ENCODE measurements around the gene LDB2.

Gene LDB2

DNA sequence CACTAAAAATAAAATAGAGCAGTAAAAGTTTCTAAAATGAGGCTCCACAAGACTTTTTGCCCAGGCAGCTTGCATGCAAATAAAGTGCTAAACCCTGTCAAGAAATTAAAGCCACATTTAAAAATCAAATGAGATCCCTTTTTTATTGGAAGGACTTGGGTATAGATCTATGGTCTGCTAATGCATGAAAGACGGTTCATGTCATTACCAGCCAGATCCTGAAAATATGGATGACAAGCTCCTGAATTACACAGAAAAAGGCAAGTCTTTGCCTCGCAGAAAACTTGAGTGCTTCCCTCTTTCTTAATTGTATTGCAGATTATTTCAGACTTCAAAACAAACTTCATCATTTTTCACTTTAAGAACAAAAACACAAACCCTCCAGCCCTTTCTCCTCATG is 169.6 kb downstream of the LDB2 start:
- Histone ChIP-seq H3K36me3 (ENCODE audit: control insufficient read depth in 2 of 2, insufficient read depth in 2 of 2, low read length in 2 of 2) (no peaks in the 10 kb centered on the region), H3K9ac (ENCODE audit: low read depth in 1 of 2, low read length in 2 of 2) (no peak overlapping the region), H3K27ac (ENCODE audit: low read depth in 2 of 2, low read length in 2 of 2) (no peak overlapping the region), H3K4me3 (ENCODE audit: low read length in 2 of 2) (no peak overlapping the region), H3K9me3 (ENCODE audit: control insufficient read depth in 2 of 2, low read length in 2 of 2) (no peaks in the 10 kb centered on the region), H3K4me1 (ENCODE audit: control insufficient read depth in 2 of 2, insufficient read depth in 2 of 2, low read length in 2 of 2) (no peaks in the 10 kb centered on the region), H3K27me3 (ENCODE audit: control insufficient read depth in 2 of 2, insufficient read depth in 2 of 2, low read length in 2 of 2) (no peaks in the 10 kb centered on the region)

DNA sequence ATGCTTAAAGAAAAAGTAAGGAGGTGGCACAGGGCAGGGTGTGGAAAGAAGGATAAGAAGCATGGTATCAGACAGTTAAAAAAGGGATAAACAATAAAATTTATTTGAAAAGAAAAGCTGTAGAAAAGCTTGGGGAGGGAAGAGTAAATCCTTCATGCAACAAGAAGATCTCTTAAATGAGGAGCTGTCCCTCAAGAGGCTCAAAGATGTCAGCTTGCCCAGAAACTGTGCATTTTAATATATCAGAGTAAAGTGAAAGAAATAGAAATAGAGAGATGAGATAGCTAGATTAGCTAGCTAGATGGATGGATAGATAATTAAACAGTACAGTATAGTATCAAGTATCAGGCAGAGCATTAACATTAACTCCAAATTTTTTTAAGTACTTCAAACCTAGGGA is 170.3 kb downstream of the LDB2 start:
- Histone ChIP-seq H3K4me1 (ENCODE audit: control insufficient read depth in 2 of 2, insufficient read depth in 2 of 2, low read length in 2 of 2) (no peaks in the 10 kb centered on the region), H3K27ac (ENCODE audit: low read depth in 2 of 2, low read length in 2 of 2) (no peak overlapping the region), H3K4me3 (ENCODE audit: low read length in 2 of 2) (no peak overlapping the region), H3K9me3 (ENCODE audit: control insufficient read depth in 2 of 2, low read length in 2 of 2) (no peaks in the 10 kb centered on the region), H3K9ac (ENCODE audit: low read depth in 1 of 2, low read length in 2 of 2) (no peak overlapping the region), H3K27me3 (ENCODE audit: control insufficient read depth in 2 of 2, insufficient read depth in 2 of 2, low read length in 2 of 2) (no peaks in the 10 kb centered on the region), H3K36me3 (ENCODE audit: control insufficient read depth in 2 of 2, insufficient read depth in 2 of 2, low read length in 2 of 2) (no peaks in the 10 kb centered on the region)

DNA sequence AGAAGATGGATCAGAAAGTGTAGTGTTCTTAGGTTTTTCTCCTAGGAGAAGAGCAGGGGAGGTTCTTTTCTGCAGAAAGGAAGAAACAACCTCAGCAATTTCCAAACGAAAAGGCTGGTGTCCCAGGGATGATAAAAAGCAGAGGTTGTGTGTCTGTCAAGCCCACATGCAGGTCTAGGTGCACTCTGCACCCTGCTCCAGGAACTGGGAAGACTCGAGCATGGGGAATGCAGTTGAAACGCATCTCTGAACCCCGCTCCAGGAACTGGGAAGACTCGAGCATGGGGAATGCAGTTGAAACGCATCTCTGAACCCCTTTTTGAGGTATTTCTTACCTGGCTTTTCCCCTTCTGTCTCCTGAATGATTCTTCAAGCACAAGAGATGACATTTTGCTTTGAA is 171.2 kb downstream of the LDB2 start:
- no peaks in the 10 kb centered on the region for H3K27me3 ChIP-seq (ENCODE audit: control insufficient read depth in 2 of 2, insufficient read depth in 2 of 2, low read length in 2 of 2)
- H3K27ac ChIP-seq (ENCODE audit: low read depth in 2 of 2, low read length in 2 of 2): no peak overlapping the region
- no peaks in the 10 kb centered on the region for H3K36me3 ChIP-seq (ENCODE audit: control insufficient read depth in 2 of 2, insufficient read depth in 2 of 2, low read length in 2 of 2)
- H3K9me3 ChIP-seq (ENCODE audit: control insufficient read depth in 2 of 2, low read length in 2 of 2): no peaks in the 10 kb centered on the region
- no peaks in the 10 kb centered on the region for H3K4me1 ChIP-seq (ENCODE audit: control insufficient read depth in 2 of 2, insufficient read depth in 2 of 2, low read length in 2 of 2)
- no peak overlapping the region for H3K9ac ChIP-seq (ENCODE audit: low read depth in 1 of 2, low read length in 2 of 2)
- no peak overlapping the region for H3K4me3 ChIP-seq (ENCODE audit: low read length in 2 of 2)

DNA sequence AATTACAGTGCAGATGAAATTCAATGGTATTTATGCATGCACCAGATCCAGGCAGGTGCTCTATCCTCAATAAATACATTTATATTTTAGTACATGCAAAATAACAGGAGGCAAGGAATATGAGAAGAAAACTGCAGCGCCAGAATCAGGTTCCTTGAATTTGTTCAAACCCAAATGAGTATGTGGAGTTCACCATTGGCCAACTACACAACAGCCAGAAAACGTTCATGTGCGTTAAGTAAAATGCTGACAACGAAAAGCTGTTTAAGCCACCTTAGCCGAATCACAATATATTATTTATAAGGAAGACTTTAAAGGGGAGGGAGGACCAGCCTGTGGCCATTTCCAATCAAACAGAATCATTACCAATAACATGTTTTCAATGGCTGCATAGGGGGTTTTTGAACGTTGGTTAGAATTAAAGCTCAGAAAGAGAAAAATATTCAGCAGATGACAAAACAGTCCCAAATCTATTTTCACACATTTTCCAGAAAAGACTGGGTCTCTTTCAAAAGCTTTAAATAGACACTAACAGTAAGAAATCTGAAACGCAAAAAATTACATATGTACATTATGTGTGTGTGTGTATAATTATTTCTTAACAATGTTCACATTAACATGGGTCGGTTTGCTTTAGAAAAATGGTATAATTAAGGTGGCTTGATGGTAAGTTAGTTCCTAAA is 171.9 kb downstream of the LDB2 start:
- Histone ChIP-seq H3K36me3 (ENCODE audit: control insufficient read depth in 2 of 2, insufficient read depth in 2 of 2, low read length in 2 of 2) (no peaks in the 10 kb centered on the region), H3K4me1 (ENCODE audit: control insufficient read depth in 2 of 2, insufficient read depth in 2 of 2, low read length in 2 of 2) (no peaks in the 10 kb centered on the region), H3K27me3 (ENCODE audit: control insufficient read depth in 2 of 2, insufficient read depth in 2 of 2, low read length in 2 of 2) (no peaks in the 10 kb centered on the region), H3K27ac (ENCODE audit: low read depth in 2 of 2, low read length in 2 of 2) (no peak overlapping the region), H3K9me3 (ENCODE audit: control insufficient read depth in 2 of 2, low read length in 2 of 2) (no peaks in the 10 kb centered on the region), H3K9ac (ENCODE audit: low read depth in 1 of 2, low read length in 2 of 2) (no peak overlapping the region), H3K4me3 (ENCODE audit: low read length in 2 of 2) (no peak overlapping the region)

DNA sequence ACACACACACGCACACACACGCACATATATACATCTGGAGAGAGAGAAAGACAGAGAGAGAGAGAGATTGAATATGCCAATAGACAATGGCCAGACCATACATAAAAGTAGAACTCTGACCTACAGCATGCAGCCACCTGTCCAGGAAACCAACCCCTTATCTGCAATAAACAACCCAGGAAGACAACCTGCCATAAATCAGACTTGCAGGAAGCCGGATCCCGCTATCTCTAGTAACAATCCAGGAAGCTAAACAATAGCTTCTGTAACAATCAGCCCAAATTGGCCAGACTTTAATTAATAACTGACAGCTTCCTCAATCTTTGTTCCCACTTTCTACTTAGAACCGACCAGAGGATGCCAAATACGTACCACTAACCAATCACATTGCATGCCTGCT is 173.2 kb downstream of the LDB2 start:
- no peaks in the 10 kb centered on the region for H3K27me3 ChIP-seq (ENCODE audit: control insufficient read depth in 2 of 2, insufficient read depth in 2 of 2, low read length in 2 of 2)
- H3K4me3 ChIP-seq (ENCODE audit: low read length in 2 of 2): no peak overlapping the region
- H3K27ac ChIP-seq (ENCODE audit: low read depth in 2 of 2, low read length in 2 of 2): no peak overlapping the region
- H3K9me3 ChIP-seq (ENCODE audit: control insufficient read depth in 2 of 2, low read length in 2 of 2): no peaks in the 10 kb centered on the region
- H3K36me3 ChIP-seq (ENCODE audit: control insufficient read depth in 2 of 2, insufficient read depth in 2 of 2, low read length in 2 of 2): no peaks in the 10 kb centered on the region
- no peaks in the 10 kb centered on the region for H3K4me1 ChIP-seq (ENCODE audit: control insufficient read depth in 2 of 2, insufficient read depth in 2 of 2, low read length in 2 of 2)
- H3K9ac ChIP-seq (ENCODE audit: low read depth in 1 of 2, low read length in 2 of 2): no peak overlapping the region

DNA sequence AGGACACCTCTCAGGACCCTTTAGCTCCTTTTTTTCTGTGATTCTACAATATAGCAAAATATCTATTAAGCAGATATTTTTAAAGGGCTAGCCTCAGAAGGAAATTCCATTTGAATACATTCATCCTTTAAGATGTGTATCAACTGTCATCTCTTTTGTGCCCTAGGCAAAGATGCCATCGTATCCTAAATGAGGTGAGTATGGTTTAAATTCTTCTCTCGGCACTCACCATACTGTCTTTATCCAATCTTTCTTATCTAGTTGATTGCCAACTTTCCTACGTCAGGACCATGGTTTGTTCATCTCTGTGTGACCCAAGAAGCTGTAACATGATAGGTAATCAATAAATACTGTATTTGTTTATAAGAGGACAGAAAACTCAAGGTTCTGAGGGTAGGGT is 176.0 kb downstream of the LDB2 start:
- H3K9ac ChIP-seq (ENCODE audit: low read depth in 1 of 2, low read length in 2 of 2): no peak overlapping the region
- H3K4me3 ChIP-seq (ENCODE audit: low read length in 2 of 2): no peak overlapping the region
- no peaks in the 10 kb centered on the region for H3K27me3 ChIP-seq (ENCODE audit: control insufficient read depth in 2 of 2, insufficient read depth in 2 of 2, low read length in 2 of 2)
- no peaks in the 10 kb centered on the region for H3K4me1 ChIP-seq (ENCODE audit: control insufficient read depth in 2 of 2, insufficient read depth in 2 of 2, low read length in 2 of 2)
- H3K36me3 ChIP-seq (ENCODE audit: control insufficient read depth in 2 of 2, insufficient read depth in 2 of 2, low read length in 2 of 2): no peaks in the 10 kb centered on the region
- no peaks in the 10 kb centered on the region for H3K9me3 ChIP-seq (ENCODE audit: control insufficient read depth in 2 of 2, low read length in 2 of 2)
- H3K27ac ChIP-seq (ENCODE audit: low read depth in 2 of 2, low read length in 2 of 2): no peak overlapping the region

DNA sequence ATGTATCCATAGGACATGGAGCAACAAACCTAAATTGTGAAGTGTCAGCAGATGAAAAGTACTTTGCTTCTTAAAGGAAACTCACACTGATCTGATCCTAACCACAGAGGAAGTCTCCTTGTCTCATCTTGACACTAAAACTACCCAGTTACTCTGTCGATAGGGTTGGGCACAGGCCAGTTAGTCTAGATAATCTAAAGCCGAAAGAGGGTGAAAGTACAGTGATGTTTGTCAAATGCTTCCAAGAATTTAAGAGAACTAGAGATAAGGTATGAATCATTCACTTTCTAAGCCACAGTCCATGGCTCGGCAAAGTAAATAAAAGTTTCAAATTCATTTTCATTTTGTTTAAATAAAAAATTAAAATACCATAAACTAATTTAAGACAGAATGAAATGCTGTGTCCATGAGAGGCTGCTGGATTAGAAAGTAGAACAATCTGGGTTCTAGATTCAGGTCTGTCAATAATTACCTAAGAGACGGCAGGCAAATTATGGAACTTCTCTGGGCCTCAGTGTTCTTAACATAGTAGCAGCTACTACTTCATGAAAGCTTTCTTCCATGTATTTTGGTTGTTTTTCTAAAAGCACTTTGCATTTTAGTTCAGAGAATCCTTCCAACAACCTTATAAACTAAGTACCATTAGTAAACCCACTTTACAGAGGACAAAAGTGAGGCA is 176.7 kb downstream of the LDB2 start:
- H3K4me3 ChIP-seq (ENCODE audit: low read length in 2 of 2): no peak overlapping the region
- H3K27ac ChIP-seq (ENCODE audit: low read depth in 2 of 2, low read length in 2 of 2): no peak overlapping the region
- H3K27me3 ChIP-seq (ENCODE audit: control insufficient read depth in 2 of 2, insufficient read depth in 2 of 2, low read length in 2 of 2): no peaks in the 10 kb centered on the region
- H3K36me3 ChIP-seq (ENCODE audit: control insufficient read depth in 2 of 2, insufficient read depth in 2 of 2, low read length in 2 of 2): no peaks in the 10 kb centered on the region
- H3K9ac ChIP-seq (ENCODE audit: low read depth in 1 of 2, low read length in 2 of 2): no peak overlapping the region
- H3K4me1 ChIP-seq (ENCODE audit: control insufficient read depth in 2 of 2, insufficient read depth in 2 of 2, low read length in 2 of 2): no peaks in the 10 kb centered on the region
- H3K9me3 ChIP-seq (ENCODE audit: control insufficient read depth in 2 of 2, low read length in 2 of 2): no peaks in the 10 kb centered on the region

DNA sequence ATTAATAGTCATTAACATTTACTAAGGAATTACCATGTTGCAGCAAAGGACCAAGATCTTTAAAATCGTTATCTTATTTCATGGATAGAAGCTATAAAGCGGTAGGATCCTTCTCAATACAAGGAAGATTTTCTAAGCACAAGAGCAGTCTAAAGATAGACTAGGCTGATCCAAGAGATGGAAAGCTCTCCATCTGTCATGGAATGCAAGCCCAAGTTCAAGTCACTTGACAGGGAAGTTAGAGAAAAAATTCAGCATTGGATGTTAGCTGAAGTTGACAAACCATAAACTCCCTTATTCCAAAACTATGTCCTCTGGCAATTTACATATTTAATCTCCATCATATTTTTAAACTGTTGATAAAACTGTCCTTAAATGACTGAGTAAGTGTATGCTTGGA is 177.7 kb downstream of the LDB2 start:
- Histone ChIP-seq H3K9ac (ENCODE audit: low read depth in 1 of 2, low read length in 2 of 2) (no peak overlapping the region), H3K4me1 (ENCODE audit: control insufficient read depth in 2 of 2, insufficient read depth in 2 of 2, low read length in 2 of 2) (no peaks in the 10 kb centered on the region), H3K27me3 (ENCODE audit: control insufficient read depth in 2 of 2, insufficient read depth in 2 of 2, low read length in 2 of 2) (no peaks in the 10 kb centered on the region), H3K4me3 (ENCODE audit: low read length in 2 of 2) (no peak overlapping the region), H3K27ac (ENCODE audit: low read depth in 2 of 2, low read length in 2 of 2) (no peak overlapping the region), H3K9me3 (ENCODE audit: control insufficient read depth in 2 of 2, low read length in 2 of 2) (no peaks in the 10 kb centered on the region), H3K36me3 (ENCODE audit: control insufficient read depth in 2 of 2, insufficient read depth in 2 of 2, low read length in 2 of 2) (no peaks in the 10 kb centered on the region)

DNA sequence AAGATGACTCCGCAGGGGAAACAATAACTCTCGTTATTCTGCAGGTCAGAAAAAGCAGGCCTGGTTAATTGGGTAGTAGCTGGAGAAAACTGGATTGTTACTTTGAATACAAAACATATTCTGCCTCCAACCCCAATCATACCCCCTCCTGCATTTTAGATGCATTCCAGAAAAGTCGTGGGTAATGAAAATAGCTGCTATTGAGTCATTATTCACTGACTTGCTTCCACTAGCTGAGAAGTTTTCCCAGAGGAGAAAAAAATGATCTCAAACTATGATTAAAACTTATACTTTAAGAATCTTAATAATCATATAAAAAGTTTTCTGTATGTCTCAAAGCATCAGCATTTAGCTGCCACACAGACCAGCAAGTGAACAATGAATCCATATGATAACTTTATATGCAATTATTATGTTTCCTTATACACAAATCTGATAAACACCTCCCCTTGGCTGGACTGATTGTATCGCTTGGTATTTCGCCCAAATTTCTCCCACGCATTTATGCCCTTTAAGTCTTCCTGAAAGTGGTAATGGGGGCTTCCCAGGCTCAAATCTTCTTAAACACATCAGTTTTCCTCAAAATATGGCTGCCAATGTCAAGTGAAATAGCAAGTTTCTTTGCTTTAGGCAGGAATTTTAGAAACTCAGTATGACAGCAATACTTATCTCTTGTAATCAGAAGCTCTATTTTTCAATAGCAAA is 181.0 kb downstream of the LDB2 start:
- no peak overlapping the region for H3K4me3 ChIP-seq (ENCODE audit: low read length in 2 of 2)
- H3K9me3 ChIP-seq (ENCODE audit: control insufficient read depth in 2 of 2, low read length in 2 of 2): no peaks in the 10 kb centered on the region
- H3K27me3 ChIP-seq (ENCODE audit: control insufficient read depth in 2 of 2, insufficient read depth in 2 of 2, low read length in 2 of 2): no peaks in the 10 kb centered on the region
- H3K4me1 ChIP-seq (ENCODE audit: control insufficient read depth in 2 of 2, insufficient read depth in 2 of 2, low read length in 2 of 2): no peaks in the 10 kb centered on the region
- H3K27ac ChIP-seq (ENCODE audit: low read depth in 2 of 2, low read length in 2 of 2): no peak overlapping the region
- H3K36me3 ChIP-seq (ENCODE audit: control insufficient read depth in 2 of 2, insufficient read depth in 2 of 2, low read length in 2 of 2): no peaks in the 10 kb centered on the region
- no peak overlapping the region for H3K9ac ChIP-seq (ENCODE audit: low read depth in 1 of 2, low read length in 2 of 2)

DNA sequence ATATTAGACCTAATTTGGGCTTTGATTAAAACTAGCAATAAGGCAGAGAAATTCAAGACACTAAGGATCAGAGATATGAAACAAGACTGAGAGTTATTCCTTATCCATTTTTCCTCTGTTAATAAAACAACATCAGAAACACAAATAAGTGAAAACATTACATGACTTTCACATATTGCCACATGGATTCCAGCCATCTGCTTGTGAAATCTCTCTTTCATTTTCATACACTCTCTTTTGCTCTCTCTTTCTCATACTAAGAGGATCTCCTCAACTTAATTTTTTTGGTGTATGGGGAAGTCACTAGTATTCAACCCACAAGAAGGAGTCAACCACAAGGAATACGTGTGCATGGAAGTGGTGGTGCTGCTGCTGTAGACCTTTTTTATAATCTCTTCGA is 183.0 kb downstream of the LDB2 start:
- H3K9ac ChIP-seq (ENCODE audit: low read depth in 1 of 2, low read length in 2 of 2): no peak overlapping the region
- H3K27me3 ChIP-seq (ENCODE audit: control insufficient read depth in 2 of 2, insufficient read depth in 2 of 2, low read length in 2 of 2): no peaks in the 10 kb centered on the region

More for the DNA sequence above, 183.0 kb downstream of the LDB2 start:
- no peaks in the 10 kb centered on the region for H3K9me3 ChIP-seq (ENCODE audit: control insufficient read depth in 2 of 2, low read length in 2 of 2)
- no peak overlapping the region for H3K27ac ChIP-seq (ENCODE audit: low read depth in 2 of 2, low read length in 2 of 2)
- no peaks in the 10 kb centered on the region for H3K4me1 ChIP-seq (ENCODE audit: control insufficient read depth in 2 of 2, insufficient read depth in 2 of 2, low read length in 2 of 2)
- no peaks in the 10 kb centered on the region for H3K36me3 ChIP-seq (ENCODE audit: control insufficient read depth in 2 of 2, insufficient read depth in 2 of 2, low read length in 2 of 2)
- no peak overlapping the region for H3K4me3 ChIP-seq (ENCODE audit: low read length in 2 of 2)

All from mucosa of rectum (tissue), 2 donors.